Endothelial cell of umbilical vein (primary cell): ENCODE results near the gene NHS. TPM values are rescaled to one million over a fixed set of nuclear protein-coding genes. Genes with fewer than 3 reads are reported as not detected.

Source experiments
- BruUV-seq: library from RNA; stranded (reverse); fragments of 400-500 nt; replicated peaks from 2 replicates; lab custom pipeline; 2021; lab: Mats Ljungman, UMichigan
- CTCF ChIA-PET: fragments of 300-600, 350-600 bp; sonication (Branson Sonifier 250); formaldehyde crosslinking; loops from one replicate; lab custom pipeline; 2021; ENCODE audit warnings: antibody characterized with exemption, inconsistent platforms; lab: Charles Lee
- POLR2A ChIA-PET: fragments of 300-600, 350-600 bp; sonication (Branson Sonifier 250); formaldehyde crosslinking; loops from one replicate; lab custom pipeline; 2021; ENCODE audit warnings: antibody characterized with exemption, inconsistent platforms; lab: Charles Lee
- DNase-seq: peaks from one replicate; pipeline ENCODE4 v3.0.0-alpha.2; 2011; ENCODE audit warnings: low read depth, low spot score
- FAIRE-seq: peaks from 2 replicates; lab custom pipeline; 2011; peaks lifted over from hg19 to GRCh38; lab: Jason Lieb, UNC
- H2AFZ ChIP-seq: 2 replicates; pipeline ENCODE4 v1.6.0; 2012; ENCODE audit warnings: low read depth, low read length, control low read depth, inconsistent platforms
- H3K27ac ChIP-seq: 2 replicates; pipeline ENCODE4 v1.5.1; 2011; ENCODE audit warnings: low read depth, mild to moderate bottlenecking, control low read depth, low read length, moderate library complexity; ENCODE audit not compliant: insufficient read depth
- H3K27me3 ChIP-seq, 2 experiments: 2 replicates each; pipeline versions ENCODE4 v1.6.0 to v1.6.1; 2011; ENCODE audit warnings: low read length in 2 of 2, mixed read lengths in 1 of 2; ENCODE audit not compliant: control insufficient read depth in 2 of 2, insufficient read depth in 2 of 2
- H3K36me3 ChIP-seq, 2 experiments: 2 replicates in 1 of 2; 3 replicates in 1 of 2; pipeline ENCODE4 v1.5.1; 2011; ENCODE audit warnings: low read length in 2 of 2, mild to moderate bottlenecking in 1 of 2, moderate library complexity in 1 of 2; ENCODE audit not compliant: control insufficient read depth in 2 of 2, insufficient read depth in 2 of 2; ENCODE audit errors: extremely low read depth in 1 of 2
- H3K4me1 ChIP-seq: 3 replicates; pipeline ENCODE4 v1.5.1; 2011; ENCODE audit warnings: mild to moderate bottlenecking, low read length; ENCODE audit not compliant: control insufficient read depth, insufficient read depth; ENCODE audit errors: extremely low read depth
- H3K4me2 ChIP-seq: 2 replicates; pipeline ENCODE4 v1.6.1; 2011; ENCODE audit warnings: low read length, control low read depth, mixed read lengths; ENCODE audit not compliant: insufficient read depth
- H3K4me3 ChIP-seq, 3 experiments: fragments of 200-600 bp in 1 of 3; sonication (generic), shearing (Covaris generic) in 1 of 3; replicated peaks in 1 of 3; 2 replicates each; pipeline ENCODE4 v1.5.1; 2011 to 2016; ENCODE audit warnings: control low read depth in 3 of 3, low read length in 3 of 3, mild to moderate bottlenecking in 2 of 3, inconsistent platforms in 1 of 3, low read depth in 1 of 3, moderate library complexity in 1 of 3; ENCODE audit not compliant: insufficient read depth in 1 of 3
- H3K79me2 ChIP-seq: 2 replicates; pipeline ENCODE4 v1.6.0; 2012; ENCODE audit warnings: low read length, inconsistent platforms; ENCODE audit not compliant: control insufficient read depth, insufficient read depth
- H3K9ac ChIP-seq: replicated peaks from 2 replicates; pipeline ENCODE3; 2011; ENCODE audit warnings: low read length, control low read depth; ENCODE audit not compliant: insufficient read depth; ENCODE audit errors: extremely low read depth
- H3K9me1 ChIP-seq: replicated peaks from 3 replicates; pipeline ENCODE4 v1.6.0; 2011; ENCODE audit warnings: mild to moderate bottlenecking, low read length; ENCODE audit not compliant: control insufficient read depth, insufficient read depth; ENCODE audit errors: extremely low read depth
- H3K9me3 ChIP-seq: replicated peaks from 2 replicates; pipeline ENCODE4 v1.5.1; 2012; ENCODE audit warnings: low read length, inconsistent platforms; ENCODE audit not compliant: control insufficient read depth, insufficient read depth
- H4K20me1 ChIP-seq: replicated peaks from 2 replicates; pipeline ENCODE3; 2011; ENCODE audit warnings: mild to moderate bottlenecking, low read length; ENCODE audit not compliant: control insufficient read depth, insufficient read depth; ENCODE audit errors: extremely low read depth
- CTCF ChIP-seq, 2 donors: IDR thresholded peaks; 1 replicate in 1 of 2; 2 replicates in 1 of 2; pipeline ENCODE4 v1.5.1; 2011; ENCODE audit warnings: low read length in 2 of 2, mild to moderate bottlenecking in 2 of 2, moderate library complexity in 2 of 2, control low read depth in 1 of 2, inconsistent platforms in 1 of 2, low read depth in 1 of 2; ENCODE audit not compliant: insufficient read depth in 1 of 2; ENCODE audit errors: extremely low read depth in 1 of 2
- EZH2 ChIP-seq: IDR thresholded peaks from 2 replicates; pipeline ENCODE4 v1.6.1; 2012; ENCODE audit warnings: borderline replicate concordance, low read depth, mild to moderate bottlenecking, moderate library complexity, low read length, inconsistent platforms; ENCODE audit not compliant: severe bottlenecking
- FOS ChIP-seq: IDR thresholded peaks from 2 replicates; pipeline ENCODE4 v1.6.1; 2011; ENCODE audit warnings: mild to moderate bottlenecking, low read length, moderate library complexity, borderline replicate concordance; ENCODE audit not compliant: insufficient read depth
- GATA2 ChIP-seq: IDR thresholded peaks from 2 replicates; pipeline ENCODE4 v1.7.0; 2011; ENCODE audit warnings: low read depth, mild to moderate bottlenecking, moderate library complexity, mixed read lengths, low read length; ENCODE audit not compliant: insufficient read length, insufficient read depth
- JUN ChIP-seq: IDR thresholded peaks from 2 replicates; pipeline ENCODE4 v1.6.1; 2011; ENCODE audit warnings: borderline replicate concordance, low read depth; ENCODE audit not compliant: insufficient read length, insufficient read depth
- MAX ChIP-seq: IDR thresholded peaks from 2 replicates; pipeline ENCODE4 v1.6.1; 2011; ENCODE audit not compliant: insufficient read depth, insufficient read length
- MYC ChIP-seq: IDR thresholded peaks from one replicate; pipeline ENCODE4 v1.6.1; 2011; ENCODE audit warnings: mild to moderate bottlenecking, low read depth, low read length
- POLR2A ChIP-seq: IDR thresholded peaks from 2 replicates; pipeline ENCODE4 v1.6.1; 2012; ENCODE audit warnings: low read depth, mild to moderate bottlenecking, control low read depth, low read length
- POLR2AphosphoS5 ChIP-seq: IDR thresholded peaks from 2 replicates; pipeline ENCODE4 v1.6.1; 2012; ENCODE audit warnings: low read depth, mild to moderate bottlenecking, control low read depth, low read length, moderate library complexity; ENCODE audit not compliant: insufficient read depth
- dilution Hi-C: fragments of 300-500 bp; cut with MboI; formaldehyde crosslinking; loops from one replicate; pipeline ENCODE4 v1.15.0; 2019; ENCODE audit warnings: low sequenced_read_pairs; ENCODE audit not compliant: extremely low pct_ligation_motif_present
- intact Hi-C: fragments of 100-400 bp; cut with micrococcal nuclease; formaldehyde crosslinking; loops from one replicate; pipeline ENCODE4 v1.10.0; 2022
- polyA plus RNA-seq, 4 experiments: library from polyadenylated mRNA; depleted of rRNA in 3 of 4; stranded (reverse) in 3 of 4; unstranded in 1 of 4; fragments of >200 nt; gene quantifications; 2 replicates each; pipeline versions ENCODE4 v1.2.1 to v1.2.3, GENCODE V29; 2011 to 2012; ENCODE audit warnings: missing spikeins in 1 of 4
- total RNA-seq: library from RNA; stranded (reverse); gene quantifications from 2 replicates; pipeline ENCODE4 v1.2.3, GENCODE V29; 2021

Gene NHS
- total and polyA plus RNA-seq, 2 donors (not counting 3 experiments of a cell fraction or from before 2014, with no cell fraction given) = 0.07 to 0.46 TPM

- no peak overlapping the region for H3K4me2 ChIP-seq
- H3K4me3 ChIP-seq = no peak overlapping the region
- dilution Hi-C loops (no loop called here), intact Hi-C loops (no loop called here)
- no peak overlapping the region for H2AFZ ChIP-seq
- no peak overlapping the region for H3K9ac ChIP-seq
- no peak for FAIRE-seq
- no peak for DNase-seq
- no peak for TF ChIP-seq GATA2
- no peak for TF ChIP-seq POLR2AphosphoS5
- no peak for TF ChIP-seq MAX
- TF ChIP-seq CTCF (IDR thresholded peaks at IDR 0.05; ENCODE audit: extremely low read depth in 1 of 2, insufficient read depth in 1 of 2, low read depth in 1 of 2, low read length in 2 of 2) = no peak
- no peaks in the 10 kb centered on the region for H4K20me1 ChIP-seq
- H3K27me3 ChIP-seq = no peaks in the 10 kb centered on the region
- ChIA-PET CTCF (interaction anchor here (1.3 kb wide), 1 partner anchor 49 kb away, joined by 5 read pairs; no protein-coding TSS in a partner anchor), POLR2A (no interaction called here)
- no peaks in the 10 kb centered on the region for H3K9me3 ChIP-seq
- H3K79me2 ChIP-seq = no peaks in the 10 kb centered on the region
- no TSS peak for BruUV-seq
- no peak overlapping the region for H3K27ac ChIP-seq
- no peaks in the 10 kb centered on the region for H3K9me1 ChIP-seq
- no peaks in the 10 kb centered on the region for H3K36me3 ChIP-seq
- H3K4me1 ChIP-seq = no peaks in the 10 kb centered on the region
These were observed 167.1 kb downstream of the NHS start for GRCh38 chrX:17542123-17542522.

- no peaks in the 10 kb centered on the region for H3K27me3 ChIP-seq
- H3K9me1 ChIP-seq = no peaks in the 10 kb centered on the region
- H3K9ac ChIP-seq = no peak overlapping the region
- TF ChIP-seq GATA2 (no peak), MYC (no peak), MAX (no peak), EZH2 (no peak), POLR2A (no peak), POLR2AphosphoS5 (no peak), JUN (no peak), CTCF (IDR thresholded peaks at IDR 0.05; ENCODE audit: extremely low read depth in 1 of 2, insufficient read depth in 1 of 2, low read depth in 1 of 2, low read length in 2 of 2) (no peak), FOS (no peak)
- no peak for DNase-seq
- H3K4me2 ChIP-seq = no peak overlapping the region
- no peaks in the 10 kb centered on the region for H4K20me1 ChIP-seq
- no peak overlapping the region for H3K27ac ChIP-seq
- ChIA-PET POLR2A (no interaction called here), CTCF (interaction anchor here (0.9 kb wide), 1 partner anchor 13 kb away, joined by 3 read pairs; no protein-coding TSS in a partner anchor)
- dilution Hi-C loops = no loop called here
- no peaks in the 10 kb centered on the region for H3K79me2 ChIP-seq
- H3K36me3 ChIP-seq = no peaks in the 10 kb centered on the region
- intact Hi-C loops = no loop called here
- H3K4me1 ChIP-seq = peaks cover 8% of the 10 kb centered on the region
- H2AFZ ChIP-seq = no peak overlapping the region
- no peak overlapping the region for H3K4me3 ChIP-seq
- no peaks in the 10 kb centered on the region for H3K9me3 ChIP-seq
- no TSS peak for BruUV-seq
- no peak for FAIRE-seq
These were observed 169.8 kb downstream of the NHS start for GRCh38 chrX:17544821-17545220.
